Measurements from ENCODE around the gene STRN3.

DNA sequence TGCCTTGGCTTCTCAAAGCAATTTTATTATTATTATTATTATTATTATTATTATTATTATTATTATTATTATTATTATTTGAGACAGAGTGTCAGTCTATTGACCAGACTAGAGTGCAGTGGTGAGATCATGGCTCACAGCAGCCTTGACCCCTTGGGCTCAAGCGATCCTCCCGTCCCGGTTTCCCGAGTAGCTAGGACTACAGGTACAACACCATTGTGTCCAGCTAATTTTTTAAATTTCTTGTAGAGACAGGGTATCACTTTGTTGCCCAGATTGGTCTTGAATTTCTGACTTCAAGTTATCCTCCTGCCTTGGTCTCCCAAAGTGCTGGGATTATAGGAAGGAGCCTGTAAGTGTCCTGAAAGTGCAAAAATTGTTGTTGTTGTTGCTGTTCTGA lies 12.3 kb downstream of the STRN3 start:
- TF ChIP-seq, protein P1, sequence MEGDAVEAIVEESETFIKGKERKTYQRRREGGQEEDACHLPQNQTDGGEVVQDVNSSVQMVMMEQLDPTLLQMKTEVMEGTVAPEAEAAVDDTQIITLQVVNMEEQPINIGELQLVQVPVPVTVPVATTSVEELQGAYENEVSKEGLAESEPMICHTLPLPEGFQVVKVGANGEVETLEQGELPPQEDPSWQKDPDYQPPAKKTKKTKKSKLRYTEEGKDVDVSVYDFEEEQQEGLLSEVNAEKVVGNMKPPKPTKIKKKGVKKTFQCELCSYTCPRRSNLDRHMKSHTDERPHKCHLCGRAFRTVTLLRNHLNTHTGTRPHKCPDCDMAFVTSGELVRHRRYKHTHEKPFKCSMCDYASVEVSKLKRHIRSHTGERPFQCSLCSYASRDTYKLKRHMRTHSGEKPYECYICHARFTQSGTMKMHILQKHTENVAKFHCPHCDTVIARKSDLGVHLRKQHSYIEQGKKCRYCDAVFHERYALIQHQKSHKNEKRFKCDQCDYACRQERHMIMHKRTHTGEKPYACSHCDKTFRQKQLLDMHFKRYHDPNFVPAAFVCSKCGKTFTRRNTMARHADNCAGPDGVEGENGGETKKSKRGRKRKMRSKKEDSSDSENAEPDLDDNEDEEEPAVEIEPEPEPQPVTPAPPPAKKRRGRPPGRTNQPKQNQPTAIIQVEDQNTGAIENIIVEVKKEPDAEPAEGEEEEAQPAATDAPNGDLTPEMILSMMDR (IDR thresholded peaks at IDR 0.05; ENCODE audit: low read depth, low read length, missing input control), result no peak
- TF ChIP-seq RXRA (IDR thresholded peaks at IDR 0.05) (no peak), FOXA1 (IDR thresholded peaks at IDR 0.05) (no peak), JUND (IDR thresholded peaks at IDR 0.05) (no peak)
- TF ChIP-seq, protein P2, sequence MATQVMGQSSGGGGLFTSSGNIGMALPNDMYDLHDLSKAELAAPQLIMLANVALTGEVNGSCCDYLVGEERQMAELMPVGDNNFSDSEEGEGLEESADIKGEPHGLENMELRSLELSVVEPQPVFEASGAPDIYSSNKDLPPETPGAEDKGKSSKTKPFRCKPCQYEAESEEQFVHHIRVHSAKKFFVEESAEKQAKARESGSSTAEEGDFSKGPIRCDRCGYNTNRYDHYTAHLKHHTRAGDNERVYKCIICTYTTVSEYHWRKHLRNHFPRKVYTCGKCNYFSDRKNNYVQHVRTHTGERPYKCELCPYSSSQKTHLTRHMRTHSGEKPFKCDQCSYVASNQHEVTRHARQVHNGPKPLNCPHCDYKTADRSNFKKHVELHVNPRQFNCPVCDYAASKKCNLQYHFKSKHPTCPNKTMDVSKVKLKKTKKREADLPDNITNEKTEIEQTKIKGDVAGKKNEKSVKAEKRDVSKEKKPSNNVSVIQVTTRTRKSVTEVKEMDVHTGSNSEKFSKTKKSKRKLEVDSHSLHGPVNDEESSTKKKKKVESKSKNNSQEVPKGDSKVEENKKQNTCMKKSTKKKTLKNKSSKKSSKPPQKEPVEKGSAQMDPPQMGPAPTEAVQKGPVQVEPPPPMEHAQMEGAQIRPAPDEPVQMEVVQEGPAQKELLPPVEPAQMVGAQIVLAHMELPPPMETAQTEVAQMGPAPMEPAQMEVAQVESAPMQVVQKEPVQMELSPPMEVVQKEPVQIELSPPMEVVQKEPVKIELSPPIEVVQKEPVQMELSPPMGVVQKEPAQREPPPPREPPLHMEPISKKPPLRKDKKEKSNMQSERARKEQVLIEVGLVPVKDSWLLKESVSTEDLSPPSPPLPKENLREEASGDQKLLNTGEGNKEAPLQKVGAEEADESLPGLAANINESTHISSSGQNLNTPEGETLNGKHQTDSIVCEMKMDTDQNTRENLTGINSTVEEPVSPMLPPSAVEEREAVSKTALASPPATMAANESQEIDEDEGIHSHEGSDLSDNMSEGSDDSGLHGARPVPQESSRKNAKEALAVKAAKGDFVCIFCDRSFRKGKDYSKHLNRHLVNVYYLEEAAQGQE (IDR thresholded peaks at IDR 0.05), result no peak
- TF ChIP-seq, protein P3, sequence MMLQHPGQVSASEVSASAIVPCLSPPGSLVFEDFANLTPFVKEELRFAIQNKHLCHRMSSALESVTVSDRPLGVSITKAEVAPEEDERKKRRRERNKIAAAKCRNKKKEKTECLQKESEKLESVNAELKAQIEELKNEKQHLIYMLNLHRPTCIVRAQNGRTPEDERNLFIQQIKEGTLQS (IDR thresholded peaks at IDR 0.05), result no peak

Data from liver (tissue), 3 donors.